Vagina (tissue), 1 donor: ENCODE measurements around the gene CHRM1. TPM values are rescaled to one million over a fixed set of nuclear protein-coding genes. Genes with fewer than 3 reads are reported as not detected.

Experiments
- small RNA-seq: library from RNA; depleted of rRNA; stranded (forward); fragments of <200 nt; gene quantifications from one replicate; pipeline ENCODE3, GENCODE V24; 2016
- total RNA-seq: library from RNA; depleted of rRNA; stranded (reverse); fragments of >200 nt; gene quantifications from one replicate; pipeline ENCODE4 v1.2.3, GENCODE V29; 2016

CHRM1 gene
- total RNA-seq, 1 donor from 2014 or later: not detected

Small RNA genes lying within 50 kb of the gene (small RNA-seq; reads per million reads assigned to genes)
- gene RN7SL259P: not detected

Other genes with a start within 250 kb of the CHRM1 start
- 6.9 TPM for gene UQCC3, start 249.7 kb downstream of the CHRM1 start, total RNA-seq
- gene LBHD1, start 249.1 kb downstream of the CHRM1 start, total RNA-seq: 6.9 TPM
- gene UBXN1, start 242.3 kb downstream of the CHRM1 start, total RNA-seq: 216 TPM
- 45.2 TPM for gene LRRN4CL, start 231.8 kb downstream of the CHRM1 start, total RNA-seq
- gene BSCL2, start 213.9 kb downstream of the CHRM1 start, total RNA-seq: 74.9 TPM
- 2.5 TPM for gene GNG3, start 213.7 kb downstream of the CHRM1 start, total RNA-seq
- gene HNRNPUL2, start 193.9 kb downstream of the CHRM1 start, total RNA-seq: 30.7 TPM
- 18.7 TPM for gene TTC9C, start 192.9 kb downstream of the CHRM1 start, total RNA-seq
- gene ZBTB3, start 167.2 kb downstream of the CHRM1 start, total RNA-seq: 6.1 TPM
- 52.8 TPM for gene POLR2G, start 159.8 kb downstream of the CHRM1 start, total RNA-seq
- 24.8 TPM for gene TAF6L, start 150.0 kb downstream of the CHRM1 start, total RNA-seq
- 61.9 TPM for gene TMEM179B, start 134.0 kb downstream of the CHRM1 start, total RNA-seq
- 19.6 TPM for gene TMEM223, start 129.4 kb downstream of the CHRM1 start, total RNA-seq
- 64.1 TPM for gene NXF1, start 115.9 kb downstream of the CHRM1 start, total RNA-seq
- 35.6 TPM for gene STX5, start 89.3 kb downstream of the CHRM1 start, total RNA-seq
- gene TEX54, start 88.5 kb downstream of the CHRM1 start, total RNA-seq: not detected
- gene WDR74, start 81.8 kb downstream of the CHRM1 start, total RNA-seq: 51.8 TPM
- 169 TPM for gene SLC3A2, start 40.5 kb downstream of the CHRM1 start, total RNA-seq
- gene SLC22A6, start 63.6 kb upstream of the CHRM1 start, total RNA-seq: not detected
- gene SLC22A8, start 94.5 kb upstream of the CHRM1 start, total RNA-seq: not detected
- gene SLC22A24, start 222.9 kb upstream of the CHRM1 start, total RNA-seq: not detected